Activated T-cell treated with anti-CD3 and anti-CD28 coated beads, Interleukin-2, amount 50 U/mL, for 48 hours (primary cell): ENCODE data around the gene TEC.
A peak's percentile ranks its signal among the peaks of the same experiment; 100 is the strongest.
"Not testable (repeated sequence)": the region's sequence is repeated elsewhere in the genome, so short reads cannot be mapped to it uniquely, and the experiment has no call there.

Experiments
- DNase-seq, 2 experiments: peaks; one replicate each; pipeline ENCODE4 v3.0.0-alpha.2; 2020

Gene TEC

DNA sequence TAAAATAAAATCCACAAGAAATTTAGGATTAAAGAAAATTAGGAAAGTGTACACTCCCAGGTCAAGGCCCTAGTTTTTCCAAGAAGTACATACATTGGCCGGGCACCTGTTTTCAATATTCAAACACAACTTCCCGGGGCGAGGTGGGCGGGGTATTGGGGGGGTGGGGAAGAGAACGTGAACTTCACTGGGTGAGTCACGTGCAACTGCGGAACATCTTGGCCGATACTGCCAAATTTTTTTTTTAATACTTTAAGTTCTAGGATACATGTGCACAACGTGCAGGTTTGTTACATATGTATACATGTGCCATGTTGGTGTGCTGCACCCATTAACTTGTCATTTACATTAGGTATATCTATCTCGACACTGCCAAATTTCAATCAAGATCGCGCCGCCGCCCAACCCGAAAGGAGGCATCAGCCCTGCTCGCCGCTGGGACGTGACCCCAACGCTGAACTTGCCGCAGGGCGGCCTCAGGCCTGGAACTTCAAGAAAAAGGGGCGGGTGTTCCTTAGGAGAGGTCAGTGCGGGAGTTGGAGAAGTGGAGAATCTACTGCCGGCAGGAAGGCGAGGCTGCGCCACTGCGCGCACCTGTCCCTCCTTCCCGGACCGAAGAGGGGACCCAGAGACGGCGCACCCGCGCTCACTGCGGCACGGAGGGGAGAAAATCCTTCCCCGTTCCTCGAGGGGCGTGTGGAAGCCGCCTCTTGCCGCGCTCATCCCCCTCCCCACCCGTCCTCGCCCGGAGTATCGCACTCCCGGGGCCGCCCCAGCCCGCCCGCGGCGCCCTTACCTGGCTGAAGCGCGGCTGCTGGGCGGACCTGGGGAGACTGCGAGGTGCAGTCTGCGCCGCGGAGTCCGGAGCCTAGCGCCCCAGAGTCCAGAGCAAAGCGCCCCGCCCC is at the start of gene TEC:
Gene TEC (minus strand): TSS at position 883 of the 905 bp plus-strand sequence. CDS start 41,224 bp downstream, outside the sequence.
- peak in 1 of 2 experiments; percentile 77 for DNase-seq

DNA sequence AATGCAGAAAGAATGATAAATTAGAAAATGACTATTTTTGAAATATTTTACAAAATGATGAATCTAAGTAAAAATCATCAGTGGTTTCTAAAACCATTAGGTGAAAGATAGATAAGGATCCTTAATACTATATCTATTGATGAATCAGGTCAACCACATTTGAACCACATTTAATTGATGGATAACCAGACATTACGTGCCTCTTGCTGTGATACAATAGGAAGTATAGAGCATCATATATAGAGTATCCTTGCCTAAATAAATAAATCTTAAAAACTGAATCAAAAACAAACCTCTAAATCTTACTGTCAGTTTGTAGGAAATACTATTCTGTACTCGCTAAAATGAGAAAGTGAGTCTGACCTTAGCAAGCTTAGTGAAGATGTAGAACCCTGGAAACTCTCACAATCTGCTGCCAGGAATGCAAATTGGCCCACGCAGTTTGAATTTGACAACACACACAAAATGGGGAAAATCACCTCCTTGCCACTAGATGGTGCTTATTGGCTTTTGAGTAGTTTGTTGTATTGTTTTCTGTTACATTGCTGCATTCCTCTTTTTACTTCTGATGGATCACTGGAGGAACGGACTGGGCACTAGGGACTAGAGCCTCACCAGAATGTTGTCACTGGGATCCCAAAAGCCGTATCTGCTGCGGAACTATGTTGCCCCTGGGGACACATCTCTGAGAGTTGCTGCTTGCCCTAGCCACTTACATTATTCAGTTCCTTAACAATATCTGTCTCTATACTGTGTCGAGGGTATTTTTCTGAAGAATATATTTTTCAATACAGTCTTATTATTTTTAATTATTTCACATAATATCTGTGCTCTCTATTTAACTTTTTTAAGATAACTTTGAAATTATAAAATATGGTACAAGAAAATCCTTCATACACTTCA is 46.3 kb upstream of the TEC start:
- peak; percentile 24 to 27 for DNase-seq

DNA sequence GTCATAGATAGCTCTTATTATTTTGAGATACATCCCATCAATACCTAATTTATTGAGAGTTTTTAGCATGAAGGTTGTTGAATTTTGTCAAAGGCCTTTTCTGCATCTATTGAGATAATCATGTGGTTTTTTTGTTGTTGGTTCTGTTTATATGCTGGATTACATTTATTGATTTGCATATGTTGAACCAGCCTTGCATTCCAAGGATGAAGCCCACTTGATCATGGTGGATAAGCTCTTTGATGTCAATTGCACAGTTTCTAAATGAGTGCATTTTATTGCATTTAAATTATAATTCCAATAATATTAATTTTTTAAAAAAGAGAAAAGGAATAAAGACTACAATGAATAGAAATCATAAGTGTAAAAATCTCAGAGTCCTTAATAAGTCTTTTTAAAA is 45.1 kb upstream of the TEC start:
- not testable (repeated sequence) for DNase-seq

DNA sequence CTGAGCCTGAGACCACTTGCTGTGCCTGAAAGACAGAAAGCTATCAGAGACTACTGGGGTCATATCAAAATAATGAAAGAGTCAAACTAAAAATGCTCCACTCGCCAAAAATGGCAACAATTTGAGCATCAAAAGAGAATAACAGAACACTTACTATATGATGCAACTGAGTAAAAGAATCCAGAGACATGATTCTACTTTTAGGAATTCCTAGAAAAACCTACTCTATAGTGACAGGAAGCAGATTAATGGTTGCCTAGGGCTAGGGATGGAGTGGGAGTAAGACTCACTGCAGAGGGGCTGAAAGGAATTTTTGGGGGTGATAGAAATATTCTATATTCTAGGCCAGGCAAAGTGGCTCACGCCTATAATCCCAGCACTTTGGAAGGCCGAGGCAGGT is 42.3 kb upstream of the TEC start:
- DNase-seq, result no peak

DNA sequence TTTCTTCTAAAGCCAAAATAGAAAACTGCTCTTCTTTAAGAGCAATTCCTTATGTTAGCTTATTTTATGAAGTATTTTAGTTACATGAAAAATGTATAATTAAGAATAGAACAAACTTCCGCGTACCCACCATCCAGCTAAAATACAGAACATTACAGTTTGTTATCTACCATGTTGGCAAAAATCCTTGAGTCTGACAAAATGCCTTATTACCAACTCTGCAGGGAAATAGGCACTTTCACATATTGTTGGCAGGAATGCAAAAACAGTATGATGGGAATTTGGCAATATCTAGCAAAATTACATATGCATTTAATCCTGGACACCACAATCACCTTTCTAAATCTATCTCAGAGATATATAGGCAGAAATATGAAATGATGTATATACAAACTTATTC is 39.3 kb upstream of the TEC start:
- no peak for DNase-seq

DNA sequence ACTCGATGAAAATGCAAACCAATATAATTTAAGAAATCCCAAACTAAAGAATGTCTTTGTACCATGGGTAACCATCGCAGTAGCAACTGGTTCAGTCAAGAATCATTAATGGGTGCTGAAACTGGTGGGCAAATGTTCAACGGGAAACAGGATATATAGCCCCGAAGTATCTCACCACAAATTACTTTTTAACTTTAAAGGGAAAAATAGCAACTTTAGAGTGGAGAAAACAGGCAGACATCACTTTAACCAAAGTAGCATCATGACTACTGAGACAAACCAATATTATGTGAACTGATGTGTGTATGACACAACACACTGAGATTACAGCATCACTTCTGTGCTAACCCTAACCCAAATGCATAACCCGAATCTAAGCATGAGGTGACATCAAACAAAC is 37.9 kb upstream of the TEC start:
- no peak for DNase-seq

DNA sequence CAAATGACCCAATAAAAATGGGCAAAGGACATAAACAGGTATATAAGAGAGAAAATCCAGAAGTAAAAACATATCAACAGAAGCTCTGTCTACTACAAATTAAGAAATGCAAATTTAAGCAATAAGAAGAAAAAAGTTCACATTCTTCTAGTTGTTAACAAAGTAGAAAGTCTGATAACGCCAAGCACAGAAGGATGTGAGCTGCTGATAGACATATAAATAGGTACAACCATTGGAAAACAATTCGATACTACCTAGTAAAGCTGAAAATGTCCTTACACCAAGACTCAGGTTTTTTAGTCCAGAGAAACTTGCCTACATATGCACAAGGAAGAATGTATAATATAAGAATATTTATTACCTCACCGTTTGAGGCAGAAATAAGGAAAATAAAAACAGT is 35.9 kb upstream of the TEC start:
- no peak for DNase-seq

DNA sequence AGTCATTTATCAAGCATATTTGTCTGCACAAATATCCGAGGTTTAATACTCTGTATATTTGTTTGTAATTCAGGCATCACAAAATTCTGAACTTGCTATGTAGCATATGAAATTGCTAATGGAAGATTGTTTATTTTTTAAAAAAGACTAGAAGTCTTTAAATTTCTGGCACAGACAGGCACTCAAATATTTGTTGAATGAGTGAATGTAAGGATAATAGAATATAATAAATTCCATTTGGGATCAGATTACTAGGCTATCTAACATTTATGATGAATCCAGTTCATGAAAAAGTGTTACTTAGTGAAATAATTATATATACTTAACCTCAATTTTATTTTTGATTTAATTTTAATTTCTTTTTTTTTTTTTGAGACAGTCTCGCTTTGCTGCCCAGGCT is 30.4 kb upstream of the TEC start:
- no peak for DNase-seq

DNA sequence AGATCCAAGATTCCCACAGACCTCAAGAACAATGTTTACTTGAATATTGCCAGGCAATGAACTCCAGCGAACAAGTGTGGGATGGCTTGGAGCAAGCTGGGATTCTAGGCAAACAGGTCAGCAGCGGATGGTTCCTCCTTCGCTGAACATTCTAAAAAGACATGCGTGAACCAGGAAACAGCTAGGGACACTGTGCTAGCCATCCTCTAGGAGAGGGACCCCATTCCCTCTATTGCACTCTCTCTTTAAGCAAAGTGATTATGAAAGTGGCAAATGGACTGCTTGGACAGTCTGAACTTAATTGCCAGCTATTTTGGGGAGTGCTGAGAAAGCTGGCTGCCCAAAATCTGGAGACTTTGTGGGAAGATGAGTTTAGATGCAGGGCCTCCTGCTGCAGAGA is 29.9 kb upstream of the TEC start:
- DNase-seq, result no peak

DNA sequence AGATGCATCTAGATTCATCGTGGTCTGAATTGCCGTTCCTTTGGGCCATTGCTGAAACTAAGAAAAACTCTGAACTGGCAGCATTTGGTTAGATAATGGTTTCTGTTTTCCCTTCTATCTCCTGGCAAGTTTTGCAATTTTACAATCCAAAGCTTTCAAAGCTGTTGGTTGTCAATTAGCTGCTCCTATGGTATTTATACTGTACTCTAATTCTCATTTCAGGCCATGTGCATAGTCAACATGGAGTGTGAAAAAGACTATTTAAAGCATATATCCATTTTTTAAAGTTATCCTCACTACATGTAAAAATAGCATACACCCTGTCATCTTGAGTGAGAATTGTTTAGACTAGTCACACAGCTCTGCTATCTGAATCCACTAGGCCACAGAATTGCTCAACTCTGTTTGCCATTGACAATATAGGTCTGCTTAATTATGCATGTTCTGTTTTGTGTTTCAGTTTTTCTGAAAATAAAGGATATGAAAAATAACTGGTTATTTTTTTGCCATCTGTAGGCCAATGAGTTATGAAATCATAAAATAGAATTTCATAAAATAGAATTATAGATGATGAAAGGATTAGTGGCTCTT is 27.7 kb upstream of the TEC start:
- DNase-seq, result no peak

DNA sequence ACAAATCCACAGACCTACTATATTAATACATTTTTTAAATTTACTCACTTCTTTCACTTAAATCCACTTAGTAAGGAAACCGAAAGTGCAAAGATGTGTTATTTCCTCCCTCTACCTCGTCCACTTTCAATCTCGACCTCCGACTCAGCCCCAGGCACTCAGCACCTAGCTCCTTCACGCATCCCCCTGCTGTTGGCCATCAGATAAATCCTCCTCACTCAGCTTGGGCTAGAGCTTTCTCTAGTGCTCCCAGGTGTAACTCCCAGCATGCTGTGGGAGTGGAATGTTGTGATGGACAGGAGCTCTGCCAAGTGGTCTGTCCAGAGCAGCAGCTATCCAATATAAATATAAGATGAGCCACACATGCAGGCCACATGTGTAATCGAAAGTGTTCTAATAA is 26.7 kb upstream of the TEC start:
- DNase-seq, result peak in 1 of 2 experiments; percentile 26

DNA sequence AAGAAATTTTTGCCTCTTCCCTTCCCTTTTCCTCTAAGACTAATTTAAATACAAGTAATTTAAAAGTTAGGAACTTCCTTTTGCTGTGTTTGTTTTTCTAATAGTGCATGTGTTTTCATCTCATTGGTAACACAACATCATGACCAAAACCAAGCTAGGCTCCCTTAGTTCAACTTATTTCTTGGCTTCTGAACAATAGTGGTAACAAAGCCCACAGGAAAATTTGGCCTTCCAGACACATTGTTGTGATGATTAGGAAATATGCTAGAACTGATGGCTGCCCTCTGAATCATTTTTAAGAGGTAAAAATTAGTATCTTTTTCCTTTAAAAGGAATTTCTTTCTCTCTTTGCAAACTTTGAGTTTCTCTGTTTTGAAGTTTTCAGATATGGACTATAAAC is 25.5 kb upstream of the TEC start:
- no peak for DNase-seq

DNA sequence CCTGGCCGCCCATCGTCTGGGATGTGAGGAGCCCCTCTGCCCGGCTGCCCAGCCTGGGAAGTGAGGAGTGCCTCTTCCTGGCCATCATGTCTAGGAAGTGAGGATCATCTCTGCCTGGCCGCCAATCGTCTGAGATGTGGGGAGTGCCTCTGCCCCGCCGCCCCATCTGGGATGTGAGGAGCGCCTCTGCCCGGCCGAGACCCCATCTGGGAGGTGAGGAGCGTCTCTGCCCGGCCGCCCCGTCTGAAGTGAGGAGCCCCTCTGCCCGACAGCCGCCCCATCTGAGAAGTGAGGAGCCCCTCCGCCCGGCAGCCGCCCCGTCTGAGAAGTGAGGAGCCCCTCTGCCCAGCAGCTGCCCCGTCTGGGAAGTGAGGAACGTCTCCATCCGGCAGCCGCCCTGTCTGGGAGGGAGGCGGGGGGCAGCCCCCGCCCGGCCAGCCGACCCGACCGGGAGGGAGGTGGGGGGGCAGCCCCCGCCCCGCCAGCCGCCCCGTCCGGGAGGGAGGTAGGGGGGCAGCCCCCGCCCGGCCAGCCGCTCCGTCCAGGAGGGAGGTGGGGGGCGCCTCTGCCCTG is 22.7 kb upstream of the TEC start:
- not testable (repeated sequence) for DNase-seq

DNA sequence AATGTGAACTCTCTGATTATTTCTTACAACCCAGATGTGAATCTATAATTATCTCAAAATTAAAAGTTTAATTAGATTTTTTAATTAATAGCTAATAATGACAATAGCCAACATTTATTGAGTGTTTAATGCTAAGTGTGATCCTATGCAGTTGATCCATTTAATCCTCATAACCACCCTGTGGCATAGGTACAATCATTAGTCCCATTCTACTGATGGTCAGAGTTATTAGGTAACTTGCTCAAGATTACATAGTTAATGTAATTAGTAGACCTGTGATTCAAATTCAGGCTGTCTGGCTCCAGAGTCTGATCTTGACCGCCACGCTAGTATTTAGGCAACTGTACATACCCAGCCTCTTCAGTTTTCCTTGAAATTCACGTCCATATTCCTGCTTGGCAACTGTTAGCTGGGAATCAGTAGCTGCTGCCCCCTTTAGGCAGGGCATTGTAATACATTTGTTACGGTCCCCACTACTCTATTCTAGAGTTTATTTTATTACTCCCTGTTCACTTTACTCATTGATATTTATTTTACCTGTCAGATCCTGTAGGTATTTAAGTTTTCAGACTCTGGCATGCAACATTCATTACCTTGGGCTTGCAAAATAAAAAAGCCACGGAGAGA is 20.6 kb upstream of the TEC start:
- peak in 1 of 2 experiments; percentile 26 for DNase-seq

DNA sequence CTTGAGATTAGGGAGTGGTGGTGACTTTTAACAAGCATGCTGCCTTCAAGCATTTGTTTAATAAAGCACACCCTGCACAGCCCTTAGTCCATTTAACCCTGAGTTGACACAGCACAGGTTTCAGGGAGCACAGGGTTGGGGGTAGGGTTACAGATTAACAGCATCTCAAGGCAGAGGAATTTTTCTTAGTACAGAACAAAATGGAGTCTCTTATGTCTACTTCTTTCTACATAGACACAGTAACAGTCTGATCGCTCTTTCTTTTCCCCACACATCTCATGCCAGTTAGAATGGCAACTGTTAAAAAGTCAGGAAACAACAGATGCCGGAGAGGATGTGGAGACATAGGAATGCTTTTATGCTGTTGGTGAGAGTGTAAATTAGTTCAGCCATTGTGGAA is 16.4 kb upstream of the TEC start:
- DNase-seq, result not testable (repeated sequence)

DNA sequence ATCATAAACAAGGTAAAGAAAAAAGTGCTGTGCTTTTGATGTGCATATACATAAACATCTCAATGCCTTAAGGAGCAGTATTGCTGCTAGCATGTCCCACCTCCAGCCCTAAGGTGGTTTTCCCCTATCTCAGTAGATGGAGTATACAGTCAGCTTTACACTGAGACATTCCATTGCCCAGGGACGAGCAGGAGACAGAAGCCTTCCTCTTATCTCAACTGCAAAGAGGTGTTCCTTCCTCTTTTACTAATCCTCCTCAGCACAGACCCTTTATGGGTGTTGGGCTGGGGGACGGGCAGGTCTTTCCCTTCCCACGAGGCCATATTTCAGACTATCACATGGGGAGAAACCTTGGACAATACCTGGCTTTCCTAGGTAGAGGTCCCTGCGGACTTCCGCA is 16.0 kb upstream of the TEC start:
- not testable (repeated sequence) for DNase-seq

DNA sequence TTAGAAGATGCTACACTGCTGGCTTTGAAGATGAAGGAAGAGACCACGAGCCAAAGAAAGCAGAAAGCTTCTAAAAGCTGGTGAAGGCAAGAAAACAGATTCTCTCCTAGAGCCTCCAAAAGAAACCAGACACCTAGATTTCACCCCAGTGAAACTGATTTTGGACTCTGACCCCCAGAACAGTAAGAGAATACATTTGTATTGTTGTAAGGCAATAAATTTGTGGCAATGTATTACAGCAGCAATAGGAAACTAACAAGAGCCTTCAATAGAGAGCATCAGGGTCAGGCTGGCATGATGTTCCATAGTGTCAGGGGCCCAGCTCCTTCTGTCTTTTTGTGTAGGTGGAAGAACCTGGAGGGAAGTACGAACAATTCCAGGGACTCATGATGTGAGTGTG is 6.0 kb upstream of the TEC start:
- no peak for DNase-seq

DNA sequence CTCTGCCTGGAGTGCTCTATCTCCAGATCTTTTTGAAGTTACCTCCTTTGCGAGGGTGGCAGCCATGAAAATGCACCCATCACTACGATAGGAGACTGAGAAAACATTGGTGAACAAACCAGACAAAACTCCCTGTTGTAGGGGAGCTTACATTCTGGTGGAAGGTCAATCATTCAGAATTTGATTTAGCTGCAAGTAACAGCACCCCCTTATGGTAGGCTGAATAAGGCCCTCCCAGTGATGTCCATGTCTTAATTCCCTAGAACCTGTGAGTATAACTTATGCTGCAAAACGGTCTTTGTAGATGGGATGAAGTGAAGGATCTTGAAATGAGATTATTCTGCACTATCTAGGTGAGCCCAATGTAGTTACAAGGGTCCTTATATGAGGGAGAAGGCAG is 5.6 kb upstream of the TEC start:
- DNase-seq, result no peak

DNA sequence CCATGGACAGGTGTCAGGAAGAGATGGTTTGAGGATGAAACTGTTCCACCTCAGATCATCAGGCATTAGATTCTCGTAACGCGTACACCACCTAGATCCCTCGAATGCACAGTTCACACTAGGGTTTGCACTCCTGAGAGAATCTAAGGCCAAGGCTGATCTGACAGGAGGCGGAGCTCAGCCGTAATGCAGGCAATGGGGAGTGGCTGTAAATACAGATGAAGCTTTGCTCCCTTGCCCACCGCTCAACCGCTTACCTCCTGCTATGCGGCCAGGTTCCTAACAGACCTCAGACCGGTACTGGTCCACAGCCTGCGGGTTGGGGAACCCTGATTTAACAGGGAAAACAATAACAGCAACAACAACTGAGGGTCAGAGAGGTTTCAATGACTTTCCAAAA is 2.0 kb upstream of the TEC start:
- no peak for DNase-seq

DNA sequence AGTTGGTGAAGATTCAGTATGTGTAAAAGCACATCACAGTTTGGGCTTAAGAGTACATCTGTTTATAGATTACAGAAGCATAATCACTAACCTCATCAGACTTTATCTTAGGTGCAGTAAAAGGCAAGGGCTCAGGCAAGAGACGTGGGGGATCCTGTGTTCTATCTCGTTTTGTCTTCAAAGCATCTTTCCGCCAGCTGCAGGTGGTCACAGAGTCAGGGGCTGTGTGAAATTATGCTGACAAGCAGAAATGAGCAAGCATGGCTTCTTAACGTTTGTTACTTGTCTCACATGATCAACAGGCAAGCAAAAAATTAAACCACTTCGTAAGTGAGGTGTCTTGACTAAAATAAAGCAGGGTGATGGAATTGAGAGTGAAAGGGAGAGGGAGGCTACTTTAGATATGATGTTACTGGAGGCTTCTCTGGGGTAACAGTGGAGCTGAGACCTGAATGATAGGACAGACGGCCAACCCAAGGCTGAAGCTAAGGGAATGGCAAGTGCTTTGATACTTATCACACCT is 1.4 kb upstream of the TEC start:
- peak in 1 of 2 experiments; percentile 26 for DNase-seq

DNA sequence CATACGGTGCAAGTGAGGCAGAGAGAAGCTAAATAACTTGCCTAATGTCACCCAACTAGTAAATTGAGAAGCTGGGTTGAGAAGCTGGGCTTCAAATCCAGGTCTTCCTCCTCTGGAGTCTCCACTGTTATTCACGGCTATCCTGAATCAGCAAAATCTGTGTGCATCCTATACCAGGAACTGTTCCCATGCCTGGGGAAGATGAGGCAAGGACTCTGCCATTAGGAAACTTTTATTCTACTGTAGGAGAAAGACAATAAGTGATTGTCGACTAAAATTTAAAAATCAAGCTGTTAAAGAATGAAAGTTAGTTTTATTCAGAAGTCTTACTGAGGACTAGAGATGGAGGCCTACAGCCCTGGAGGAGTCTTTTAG is 872 bp upstream of the TEC start:
- no peak for DNase-seq

DNA sequence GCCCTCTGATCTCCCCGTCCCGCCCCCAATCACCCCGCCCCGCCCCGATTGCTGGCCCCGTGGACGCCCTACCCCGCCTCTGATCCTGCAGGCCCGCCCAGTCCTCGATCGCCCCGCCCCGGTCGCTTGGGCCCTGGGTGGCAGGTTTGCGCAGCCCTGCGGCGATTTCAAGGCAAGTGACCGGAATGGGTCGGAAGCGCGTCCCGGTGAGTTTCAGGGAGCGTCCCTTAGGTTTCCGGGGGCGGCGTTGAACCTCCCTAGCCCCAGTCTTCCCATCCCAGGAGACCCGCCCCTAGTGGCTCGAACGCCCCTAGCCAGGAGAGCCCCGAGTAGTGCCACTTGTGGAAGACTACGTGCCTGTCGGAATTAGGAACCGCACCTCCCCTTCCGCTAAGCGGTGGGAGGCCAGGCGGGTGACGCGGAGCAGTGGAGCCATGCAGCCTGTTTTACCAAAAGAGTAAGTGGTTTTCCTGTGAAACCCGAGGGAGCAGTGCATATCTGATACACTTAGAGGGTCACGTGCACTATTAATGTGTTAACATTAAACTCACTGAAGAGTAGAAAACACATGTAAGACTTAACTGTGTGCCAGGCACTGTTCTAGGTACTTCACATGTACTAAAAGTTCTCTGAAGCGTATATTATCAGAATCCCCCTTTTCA is 354 bp upstream of the TEC start:
- DNase-seq, result peak; percentile 97
